Measurements from ENCODE around the gene PPP1R13B. TPM values are rescaled to one million over a fixed set of nuclear protein-coding genes. Genes with fewer than 3 reads are reported as not detected.

The PPP1R13B gene
- total RNA-seq, 1 donor from 2014 or later: 63.9 TPM

DNA sequence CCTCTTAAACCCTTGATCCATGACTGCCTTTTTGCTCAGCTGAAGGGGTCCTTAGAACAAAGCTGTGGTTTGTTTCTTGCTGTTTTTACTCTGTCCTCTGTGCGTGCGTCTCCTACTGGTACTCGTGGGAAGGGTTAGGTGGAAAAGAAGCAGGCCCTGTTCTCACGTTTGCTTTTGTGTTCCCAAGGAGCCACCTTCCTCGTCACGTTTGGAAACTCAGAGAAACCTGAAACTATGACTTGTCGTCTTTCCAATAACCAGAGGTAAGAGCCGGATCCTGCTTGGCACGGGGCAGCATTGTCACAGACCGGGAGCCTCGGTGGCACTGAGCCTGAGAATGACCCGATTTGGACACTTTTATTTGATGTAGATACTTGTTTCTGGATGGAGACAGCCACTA is 118.7 kb downstream of the PPP1R13B start:
- H3K9me3 Mint-ChIP-seq (ENCODE audit: unreplicated experiment): no peaks in the 10 kb centered on the region

GRCh38 chr14:103728141-103728540 is 119.2 kb downstream of the PPP1R13B start:
- Mint-ChIP-seq H3K27ac (ENCODE audit: unreplicated experiment) (peak overlapping the region; percentile 77), H3K4me3 (ENCODE audit: unreplicated experiment) (peak overlapping the region; percentile 42), H3K9me3 (ENCODE audit: unreplicated experiment) (no peaks in the 10 kb centered on the region), H3K27me3 (ENCODE audit: unreplicated experiment) (peaks cover 5% of the 10 kb centered on the region), H3K4me1 (ENCODE audit: unreplicated experiment) (peaks cover 14% of the 10 kb centered on the region), H3K36me3 (ENCODE audit: low read depth, unreplicated experiment) (peaks cover 23% of the 10 kb centered on the region)
- TF ChIP-seq CTCF (IDR thresholded peaks at IDR 0.05; ENCODE audit: unreplicated experiment): no peak
- DNase-seq (ENCODE audit: low spot score): no peak

More for the DNA sequence above, 118.7 kb downstream of the PPP1R13B start:
- Mint-ChIP-seq H3K27ac (ENCODE audit: unreplicated experiment) (peak overlapping the region; percentile 77), H3K4me1 (ENCODE audit: unreplicated experiment) (peaks cover 14% of the 10 kb centered on the region), H3K4me3 (ENCODE audit: unreplicated experiment) (peak overlapping the region; percentile 42), H3K36me3 (ENCODE audit: low read depth, unreplicated experiment) (peaks cover 27% of the 10 kb centered on the region), H3K27me3 (ENCODE audit: unreplicated experiment) (peaks cover 7% of the 10 kb centered on the region)
- no peak for DNase-seq (ENCODE audit: low spot score)
- TF ChIP-seq CTCF (IDR thresholded peaks at IDR 0.05; ENCODE audit: unreplicated experiment): no peak

DNA sequence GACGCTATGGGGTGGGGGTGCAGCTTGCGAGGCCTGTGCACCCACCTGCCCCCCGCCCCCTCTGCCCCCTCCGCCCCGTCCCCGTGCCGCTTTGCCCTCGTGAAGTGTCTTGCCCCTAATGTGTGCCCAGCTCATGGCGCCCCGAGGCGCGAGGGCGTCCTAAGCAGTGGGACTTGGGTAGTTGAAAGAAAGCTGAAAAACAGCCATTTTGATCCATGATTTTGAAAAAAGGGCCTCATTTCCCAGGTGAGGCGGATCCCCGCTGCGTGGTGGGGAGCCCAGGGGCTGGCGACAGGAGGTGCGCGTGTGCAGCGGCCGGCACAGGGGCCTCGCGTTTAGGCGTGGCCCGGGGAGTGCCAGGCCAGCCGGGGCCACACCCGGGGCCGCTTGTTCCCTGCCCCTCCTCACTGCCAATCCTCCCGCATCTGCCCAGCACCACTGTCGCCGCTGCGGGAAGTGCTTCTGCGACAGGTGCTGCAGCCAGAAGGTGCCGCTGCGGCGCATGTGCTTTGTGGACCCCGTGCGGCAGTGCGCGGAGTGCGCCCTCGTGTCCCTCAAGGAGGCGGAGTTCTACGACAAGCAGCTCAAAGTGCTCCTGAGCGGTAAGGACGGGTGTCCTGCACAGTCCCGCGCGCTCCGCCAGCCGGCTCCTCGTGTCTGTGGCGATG is 119.9 kb downstream of the PPP1R13B start:
- Mint-ChIP-seq H3K27me3 (ENCODE audit: unreplicated experiment) (peaks cover 2% of the 10 kb centered on the region), H3K9me3 (ENCODE audit: unreplicated experiment) (no peaks in the 10 kb centered on the region), H3K36me3 (ENCODE audit: low read depth, unreplicated experiment) (peaks cover 16% of the 10 kb centered on the region), H3K27ac (ENCODE audit: unreplicated experiment) (no peak overlapping the region), H3K4me1 (ENCODE audit: unreplicated experiment) (peaks cover 11% of the 10 kb centered on the region), H3K4me3 (ENCODE audit: unreplicated experiment) (no peak overlapping the region)
- no peak for DNase-seq (ENCODE audit: low spot score)
- TF ChIP-seq CTCF (IDR thresholded peaks at IDR 0.05; ENCODE audit: unreplicated experiment): no peak

DNA sequence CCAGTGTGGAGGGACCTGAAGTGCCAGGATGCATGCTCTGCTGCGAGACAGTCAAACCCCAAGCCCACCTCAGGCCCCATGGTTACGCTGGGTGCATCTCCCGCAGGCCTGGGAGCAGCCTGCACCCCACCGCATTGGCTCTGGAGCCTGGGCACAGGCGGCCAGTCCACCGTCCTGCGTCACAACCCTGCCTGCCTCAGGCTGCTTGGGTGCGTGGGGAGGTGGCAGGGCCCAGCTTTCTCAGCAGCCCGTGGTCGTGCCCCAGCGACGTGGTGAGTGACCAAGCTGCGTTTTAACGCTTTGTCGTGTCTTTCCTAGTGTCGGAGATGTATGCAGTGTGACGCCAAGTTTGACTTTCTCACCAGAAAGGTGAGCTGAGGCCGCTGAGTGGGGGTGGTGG is 120.9 kb downstream of the PPP1R13B start:
- DNase-seq (ENCODE audit: low spot score): no peak
- Mint-ChIP-seq H3K36me3 (ENCODE audit: low read depth, unreplicated experiment) (peaks cover 14% of the 10 kb centered on the region), H3K27me3 (ENCODE audit: unreplicated experiment) (peaks cover 2% of the 10 kb centered on the region), H3K4me1 (ENCODE audit: unreplicated experiment) (peaks cover 11% of the 10 kb centered on the region), H3K27ac (ENCODE audit: unreplicated experiment) (no peak overlapping the region), H3K4me3 (ENCODE audit: unreplicated experiment) (no peak overlapping the region), H3K9me3 (ENCODE audit: unreplicated experiment) (no peaks in the 10 kb centered on the region)
- no peak for TF ChIP-seq CTCF (IDR thresholded peaks at IDR 0.05; ENCODE audit: unreplicated experiment)

GRCh38 chr14:103725739-103726395 is 121.5 kb downstream of the PPP1R13B start:
- Mint-ChIP-seq H3K9me3 (ENCODE audit: unreplicated experiment) (no peaks in the 10 kb centered on the region), H3K4me3 (ENCODE audit: unreplicated experiment) (no peak overlapping the region)

More at GRCh38 chr14:103725739-103726395, 121.5 kb downstream of the PPP1R13B start:
- Mint-ChIP-seq H3K36me3 (ENCODE audit: low read depth, unreplicated experiment) (peaks cover 14% of the 10 kb centered on the region), H3K27me3 (ENCODE audit: unreplicated experiment) (peaks cover 2% of the 10 kb centered on the region), H3K4me1 (ENCODE audit: unreplicated experiment) (peaks cover 11% of the 10 kb centered on the region), H3K27ac (ENCODE audit: unreplicated experiment) (no peak overlapping the region)
- no peak for TF ChIP-seq CTCF (IDR thresholded peaks at IDR 0.05; ENCODE audit: unreplicated experiment)
- DNase-seq (ENCODE audit: low spot score): no peak

Data from endothelial cell (in vitro differentiated cells).